Esophagus muscularis mucosa (tissue), 4 donors: ENCODE results near the gene BMS1.
"Not testable (repeated sequence)": the region's sequence is repeated elsewhere in the genome, so short reads cannot be mapped to it uniquely, and the experiment has no call there.

Source experiments
- CTCF ChIP-seq, 3 experiments: fragments of 200-600 bp in 2 of 3; fragments of 450-650 bp in 1 of 3; sonication (generic) in 2 of 3; IDR thresholded peaks; one replicate each; pipeline ENCODE4 v1.5.1; 2017 to 2019; ENCODE audit warnings: antibody characterized with exemption in 3 of 3, mild to moderate bottlenecking in 2 of 3, moderate library complexity in 1 of 3
- EP300 ChIP-seq: sonication (generic); formaldehyde crosslinking; IDR thresholded peaks from one replicate; pipeline ENCODE4 v1.6.1; 2017; ENCODE audit warnings: antibody characterized with exemption
- POLR2A ChIP-seq: fragments of 450-650 bp; IDR thresholded peaks from one replicate; pipeline ENCODE4 v1.6.1; 2017; ENCODE audit warnings: antibody characterized with exemption, moderate library complexity, mild to moderate bottlenecking, low read depth
- POLR2AphosphoS5 ChIP-seq, 2 donors: sonication (generic); formaldehyde crosslinking; IDR thresholded peaks; one replicate each; pipeline ENCODE4 v1.6.1; 2017; ENCODE audit warnings: antibody characterized with exemption in 2 of 2

- not testable (repeated sequence) for TF ChIP-seq CTCF (IDR thresholded peaks at IDR 0.05); EP300; POLR2A; POLR2AphosphoS5 (IDR thresholded peaks at IDR 0.05)
Measured at GRCh38 chr10:42871138-42871641, 88.6 kb downstream of the BMS1 start.
